A172 (cell line): ENCODE measurements around the gene AP1G1. TPM values are rescaled to one million over a fixed set of nuclear protein-coding genes. Genes with fewer than 3 reads are reported as not detected.
"Not testable (repeated sequence)": the region's sequence is repeated elsewhere in the genome, so short reads cannot be mapped to it uniquely, and the experiment has no call there.

Experiments
- DNase-seq: peaks from one replicate; pipeline ENCODE4 v3.0.0-alpha.2; 2015; ENCODE audit warnings: low spot score
- total RNA-seq: library from RNA; depleted of rRNA; stranded (reverse); fragments of >200 nt; shearing (Covaris generic); gene quantifications from 2 replicates; pipeline ENCODE4 v1.2.3, GENCODE V29; 2014; rRNA removed

The AP1G1 gene
- total RNA-seq, 1 experiment from 2014 or later, result 49.8 TPM

DNA sequence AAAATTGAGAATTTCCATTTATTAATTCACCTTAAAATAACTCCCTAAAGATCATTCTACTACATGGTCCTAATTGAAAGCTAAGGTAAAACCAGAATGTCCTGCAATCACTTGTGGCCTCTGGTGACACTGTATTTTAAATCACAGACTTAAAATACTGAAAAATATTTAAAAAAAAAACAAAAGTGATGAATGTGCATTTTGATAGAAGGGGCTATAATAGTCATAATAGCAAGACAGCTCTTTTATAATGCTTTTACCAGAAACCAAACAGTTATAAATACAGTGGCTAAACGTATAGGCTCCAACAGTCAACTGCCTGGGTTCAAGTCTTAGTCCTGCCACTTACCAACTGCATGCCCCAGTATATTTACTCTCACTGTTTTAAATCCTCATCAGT is 105.3 kb downstream of the AP1G1 start:
- no peak for DNase-seq

GRCh38 chr16:71700831-71701230 is 107.8 kb downstream of the AP1G1 start:
- no peak for DNase-seq

- DNase-seq, result no peak
Observed at GRCh38 chr16:71698491-71698890, 110.1 kb downstream of the AP1G1 start.

DNA sequence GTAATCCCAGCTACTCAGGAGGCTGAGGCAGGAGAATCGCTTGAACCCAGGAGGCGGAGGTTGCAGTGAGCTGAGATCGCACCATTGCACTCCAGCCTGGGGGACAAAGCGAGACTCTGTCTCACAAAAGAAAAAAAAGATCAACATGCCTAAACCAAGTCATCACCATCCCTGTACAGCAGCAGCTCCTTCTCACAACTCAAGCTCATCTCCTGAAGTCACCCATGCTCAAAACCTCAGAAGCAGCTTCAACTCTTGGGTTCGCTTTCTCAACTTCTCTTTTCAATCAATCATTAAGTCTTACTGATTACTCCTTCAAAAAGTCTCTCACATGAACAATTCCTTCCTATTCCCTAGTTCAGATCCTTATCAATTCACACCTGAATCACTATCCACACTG is 115.5 kb downstream of the AP1G1 start:
- no peak for DNase-seq

DNA sequence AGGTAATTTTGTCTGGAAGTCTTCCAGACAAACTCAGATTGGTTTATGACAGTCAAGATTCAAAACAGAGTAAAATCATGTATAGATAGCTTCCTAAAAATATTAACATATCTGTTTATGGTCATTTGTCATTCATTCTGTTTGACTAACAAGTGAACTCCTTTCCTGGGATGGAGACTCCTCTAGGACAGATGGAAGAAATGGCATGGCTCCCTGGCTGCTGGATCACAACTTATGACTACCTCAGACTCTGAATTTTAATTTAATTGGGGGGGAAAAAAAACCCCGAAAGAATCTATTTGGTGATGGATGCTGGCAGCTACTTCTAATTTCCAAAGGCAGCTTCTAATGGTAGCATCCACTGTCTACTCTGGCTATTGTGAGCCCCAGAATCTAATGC is 118.7 kb downstream of the AP1G1 start:
- no peak for DNase-seq

DNA sequence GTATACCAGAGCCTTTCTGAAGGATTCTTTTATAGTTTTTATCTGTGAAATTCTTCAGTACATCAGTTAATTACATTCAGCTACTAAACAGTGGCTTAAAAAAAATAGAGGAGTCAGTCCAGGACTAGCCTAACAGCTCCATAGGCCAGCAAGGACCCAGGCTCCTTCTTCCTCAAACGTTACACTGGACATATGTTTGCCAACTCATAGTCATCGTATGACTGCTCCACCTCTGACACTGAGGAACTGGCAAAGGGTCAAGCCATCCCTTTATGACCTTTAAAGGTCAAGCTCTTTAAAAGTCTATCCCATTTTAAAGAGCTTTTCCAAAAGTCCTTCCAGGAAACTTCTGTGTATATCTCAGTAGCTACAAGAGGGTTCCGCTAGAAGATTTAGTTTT is 120.8 kb downstream of the AP1G1 start:
- DNase-seq, result no peak

- DNase-seq, result not testable (repeated sequence)
Observed at GRCh38 chr16:71684280-71684679, 124.4 kb downstream of the AP1G1 start.

- no peak for DNase-seq
Observed at GRCh38 chr16:71681360-71681759, 127.3 kb downstream of the AP1G1 start.

Other genes starting within 250 kb of the AP1G1 start
- gene TAT, start 231.7 kb downstream of the AP1G1 start, total RNA-seq, result not detected in 2 replicates
- 0.14 TPM in 1 of 2 replicates, not detected in the other for gene MARVELD3, start 182.7 kb downstream of the AP1G1 start, total RNA-seq
- gene PHLPP2, start 84.1 kb downstream of the AP1G1 start, total RNA-seq, result 14.2 and 14.6 TPM in 2 replicates
- 6.5 and 7.5 TPM in 2 replicates for gene ATXN1L, start 37.1 kb upstream of the AP1G1 start, total RNA-seq
- gene ZNF821, start 75.3 kb upstream of the AP1G1 start, total RNA-seq, result 8.1 and 23.9 TPM in 2 replicates
- 163 and 166 TPM in 2 replicates for gene IST1, start 86.7 kb upstream of the AP1G1 start, total RNA-seq
- not detected in 2 replicates for gene PKD1L3, start 191.6 kb upstream of the AP1G1 start, total RNA-seq
- 10.2 and 12.9 TPM in 2 replicates for gene DHODH, start 199.9 kb upstream of the AP1G1 start, total RNA-seq
- gene HP, start 245.7 kb upstream of the AP1G1 start, total RNA-seq, result not detected in 2 replicates